ENCODE measurements around the gene PRKCSH.

- peak; percentile 68 for TF ChIP-seq EZH2 (IDR thresholded peaks at IDR 0.05; ENCODE audit: insufficient read depth, low read length)
- TF ChIP-seq, protein P1, sequence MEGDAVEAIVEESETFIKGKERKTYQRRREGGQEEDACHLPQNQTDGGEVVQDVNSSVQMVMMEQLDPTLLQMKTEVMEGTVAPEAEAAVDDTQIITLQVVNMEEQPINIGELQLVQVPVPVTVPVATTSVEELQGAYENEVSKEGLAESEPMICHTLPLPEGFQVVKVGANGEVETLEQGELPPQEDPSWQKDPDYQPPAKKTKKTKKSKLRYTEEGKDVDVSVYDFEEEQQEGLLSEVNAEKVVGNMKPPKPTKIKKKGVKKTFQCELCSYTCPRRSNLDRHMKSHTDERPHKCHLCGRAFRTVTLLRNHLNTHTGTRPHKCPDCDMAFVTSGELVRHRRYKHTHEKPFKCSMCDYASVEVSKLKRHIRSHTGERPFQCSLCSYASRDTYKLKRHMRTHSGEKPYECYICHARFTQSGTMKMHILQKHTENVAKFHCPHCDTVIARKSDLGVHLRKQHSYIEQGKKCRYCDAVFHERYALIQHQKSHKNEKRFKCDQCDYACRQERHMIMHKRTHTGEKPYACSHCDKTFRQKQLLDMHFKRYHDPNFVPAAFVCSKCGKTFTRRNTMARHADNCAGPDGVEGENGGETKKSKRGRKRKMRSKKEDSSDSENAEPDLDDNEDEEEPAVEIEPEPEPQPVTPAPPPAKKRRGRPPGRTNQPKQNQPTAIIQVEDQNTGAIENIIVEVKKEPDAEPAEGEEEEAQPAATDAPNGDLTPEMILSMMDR (IDR thresholded peaks at IDR 0.05; ENCODE audit: insufficient read depth, low read depth, low read length), result no peak
Observed at GRCh38 chr19:11481534-11482383, 46.3 kb downstream of the PRKCSH start.

All from astrocyte (in vitro differentiated cells and primary cell).